Body of pancreas (tissue), 4 donors: Measurements from ENCODE around the gene GRM4.

Experiments used
- CTCF ChIP-seq, 7 experiments: fragments of 450-650 bp in 4 of 7; fragments of 200-600 bp in 3 of 7; sonication (generic) in 3 of 7; IDR thresholded peaks; one replicate each; pipeline ENCODE4 v1.5.1; 2016 to 2019; ENCODE audit warnings: antibody characterized with exemption in 7 of 7
- POLR2A ChIP-seq, 3 donors: fragments of 450-650 bp; IDR thresholded peaks; one replicate each; pipeline ENCODE4 v1.6.1; 2016; ENCODE audit warnings: antibody characterized with exemption in 3 of 3, mild to moderate bottlenecking in 2 of 3

GRCh38 chr6:34049395-34050342 is 96.2 kb downstream of the GRM4 start:
- TF ChIP-seq CTCF (IDR thresholded peaks at IDR 0.05) = no peak
- TF ChIP-seq POLR2A (IDR thresholded peaks at IDR 0.05) = no peak
